ENCODE measurements around the gene CDA. TPM values are rescaled to one million over a fixed set of nuclear protein-coding genes. Genes with fewer than 3 reads are reported as not detected.
A peak's percentile ranks its signal among the peaks of the same experiment; 100 is the strongest.

The CDA gene
- total and polyA plus RNA-seq, 2 donors (not counting 3 experiments of a cell fraction or from before 2014, with no cell fraction given), result 0.35 to 1.9 TPM

DNA sequence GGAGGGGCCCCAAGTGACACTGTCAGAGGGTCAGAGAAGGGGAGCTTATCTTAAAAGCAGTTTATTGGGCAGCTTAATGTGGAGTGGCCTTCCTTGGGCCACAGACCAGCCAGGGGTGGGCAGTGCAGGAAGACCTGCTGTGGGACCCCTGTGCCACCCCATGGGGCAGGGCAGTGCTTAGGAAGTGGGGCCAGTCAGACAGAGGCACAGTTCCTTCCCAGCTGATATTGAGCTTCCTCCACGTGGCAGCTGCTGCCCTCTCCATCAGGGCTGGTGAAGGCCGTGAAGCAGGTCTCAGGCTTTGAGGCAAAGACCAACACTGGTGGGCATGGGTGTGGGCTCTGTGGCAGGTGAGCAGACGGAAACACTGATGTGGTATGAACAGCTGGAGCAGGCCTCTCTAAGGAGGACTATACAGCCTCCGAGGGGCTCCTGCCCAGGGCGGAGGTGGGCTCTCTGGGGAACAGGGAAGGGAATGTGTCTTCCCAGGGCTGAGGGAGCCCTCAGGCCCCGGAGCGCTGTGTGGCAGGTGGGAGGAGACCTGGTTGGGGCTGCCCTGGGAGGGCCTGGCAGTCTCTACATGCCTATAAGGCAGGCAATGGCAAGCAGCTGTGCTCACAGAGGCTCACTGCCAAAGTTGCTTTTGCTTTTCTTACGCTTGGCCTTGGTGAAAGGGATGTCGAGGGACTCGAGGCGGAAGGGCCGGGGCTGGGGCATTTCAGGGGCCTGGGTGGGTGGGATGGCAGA lies 75.2 kb downstream of the CDA start:
- FAIRE-seq (no peak), DNase-seq (ENCODE audit: low read depth, low spot score) (no peak)
- Histone ChIP-seq H2AFZ (ENCODE audit: low read depth, low read length) (peak overlapping the region; percentile 34), H3K36me3 (ENCODE audit: control insufficient read depth in 2 of 2, extremely low read depth in 1 of 2, insufficient read depth in 2 of 2, low read length in 2 of 2) (no peaks in the 10 kb centered on the region), H3K4me3 (replicated peaks in 1 of 3; ENCODE audit: insufficient read depth in 1 of 3, low read depth in 1 of 3, low read length in 3 of 3) (no peak overlapping the region), H3K9me1 (replicated peaks; ENCODE audit: control insufficient read depth, extremely low read depth, insufficient read depth, low read length) (no peaks in the 10 kb centered on the region), H3K9me3 (replicated peaks; ENCODE audit: control insufficient read depth, insufficient read depth, low read length) (no peaks in the 10 kb centered on the region), H3K4me1 (ENCODE audit: control insufficient read depth, extremely low read depth, insufficient read depth, low read length) (peaks cover 22% of the 10 kb centered on the region), H3K9ac (replicated peaks; ENCODE audit: extremely low read depth, insufficient read depth, low read length) (no peak overlapping the region), H3K4me2 (ENCODE audit: insufficient read depth, low read length) (no peak overlapping the region), H3K79me2 (ENCODE audit: control insufficient read depth, insufficient read depth, low read length) (peaks cover 21% of the 10 kb centered on the region), H3K27ac (ENCODE audit: insufficient read depth, low read depth, low read length) (no peak overlapping the region), H3K27me3 (ENCODE audit: control insufficient read depth in 2 of 2, insufficient read depth in 2 of 2, low read length in 2 of 2) (no peaks in the 10 kb centered on the region), H4K20me1 (replicated peaks; ENCODE audit: control insufficient read depth, extremely low read depth, insufficient read depth, low read length) (no peaks in the 10 kb centered on the region)
- intact Hi-C loops (cut with micrococcal nuclease) (no loop called here), dilution Hi-C loops (cut with MboI; ENCODE audit: extremely low pct_ligation_motif_present, low sequenced_read_pairs) (no loop called here)
- BruUV-seq (replicated peaks), result no TSS peak
- no peak for TF ChIP-seq MAX (IDR thresholded peaks at IDR 0.05; ENCODE audit: insufficient read depth, insufficient read length)
- TF ChIP-seq GATA2 (IDR thresholded peaks at IDR 0.05; ENCODE audit: insufficient read depth, insufficient read length, low read depth, low read length), result no peak
- TF ChIP-seq FOS (IDR thresholded peaks at IDR 0.05; ENCODE audit: borderline replicate concordance, insufficient read depth, low read length), result no peak
- TF ChIP-seq CTCF (IDR thresholded peaks at IDR 0.05; ENCODE audit: extremely low read depth in 1 of 2, insufficient read depth in 1 of 2, low read depth in 1 of 2, low read length in 2 of 2), result no peak
- TF ChIP-seq JUN (IDR thresholded peaks at IDR 0.05; ENCODE audit: borderline replicate concordance, insufficient read depth, insufficient read length, low read depth), result no peak
- TF ChIP-seq POLR2A (IDR thresholded peaks at IDR 0.05; ENCODE audit: low read depth, low read length), result no peak
- no peak for TF ChIP-seq EZH2 (IDR thresholded peaks at IDR 0.05; ENCODE audit: borderline replicate concordance, low read depth, low read length, severe bottlenecking)
- TF ChIP-seq MYC (IDR thresholded peaks at IDR 0.05; ENCODE audit: low read depth, low read length), result no peak
- no peak for TF ChIP-seq POLR2AphosphoS5 (IDR thresholded peaks at IDR 0.05; ENCODE audit: insufficient read depth, low read depth, low read length)
- ChIA-PET POLR2A (no interaction called here), CTCF (no interaction called here)
